Islet of Langerhans (tissue), 1 donor: ENCODE data around the gene FGFBP2.
"Not testable (repeated sequence)": the region's sequence is repeated elsewhere in the genome, so short reads cannot be mapped to it uniquely, and the experiment has no call there.

ENCODE experiments used
- FAIRE-seq: peaks from one replicate; lab custom pipeline; 2011; peaks lifted over from hg19 to GRCh38; lab: Jason Lieb, UNC

Gene FGFBP2

GRCh38 chr4:15930314-15930713, 32.7 kb downstream of the FGFBP2 start:
- no peak for FAIRE-seq

GRCh38 chr4:15929540-15929939, 33.4 kb downstream of the FGFBP2 start:
- FAIRE-seq, result no peak

- FAIRE-seq, result no peak
These were observed 34.1 kb downstream of the FGFBP2 start for GRCh38 chr4:15928883-15929282.

- no peak for FAIRE-seq
These were observed 36.5 kb downstream of the FGFBP2 start for GRCh38 chr4:15926486-15926885.

GRCh38 chr4:15925830-15926229, 37.1 kb downstream of the FGFBP2 start:
- FAIRE-seq, result no peak

- FAIRE-seq, result no peak
These were observed 41.4 kb downstream of the FGFBP2 start for GRCh38 chr4:15921592-15921932.

GRCh38 chr4:15920723-15921591, 42.0 kb downstream of the FGFBP2 start:
- peak; percentile 93 for FAIRE-seq

GRCh38 chr4:15918484-15919129, 44.4 kb downstream of the FGFBP2 start:
- FAIRE-seq, result no peak

GRCh38 chr4:15917297-15917696, 45.7 kb downstream of the FGFBP2 start:
- no peak for FAIRE-seq

GRCh38 chr4:15916358-15916757, 46.6 kb downstream of the FGFBP2 start:
- FAIRE-seq, result not testable (repeated sequence)

- no peak for FAIRE-seq
These were observed 48.2 kb downstream of the FGFBP2 start for GRCh38 chr4:15914736-15915135.

- no peak for FAIRE-seq
These were observed 48.7 kb downstream of the FGFBP2 start for GRCh38 chr4:15914291-15914690.

GRCh38 chr4:15913631-15913970, 49.4 kb downstream of the FGFBP2 start:
- FAIRE-seq, result no peak

- no peak for FAIRE-seq
These were observed 49.9 kb downstream of the FGFBP2 start for GRCh38 chr4:15912961-15913630.

- no peak for FAIRE-seq
These were observed 50.7 kb downstream of the FGFBP2 start for GRCh38 chr4:15912236-15912635.
